ENCODE data around the gene DENND4A.

- TF ChIP-seq CTCF (IDR thresholded peaks at IDR 0.05) (no peak), EP300 (IDR thresholded peaks at IDR 0.05) (no peak), POLR2A (IDR thresholded peaks at IDR 0.05) (no peak), POLR2AphosphoS5 (IDR thresholded peaks at IDR 0.05) (no peak)
Measured at GRCh38 chr15:65612949-65613744, 178.9 kb downstream of the DENND4A start.
